ENCODE data around the gene MOSMO. TPM values are rescaled to one million over a fixed set of nuclear protein-coding genes. Genes with fewer than 3 reads are reported as not detected.

MOSMO gene
- total RNA-seq, 2 donors from 2014 or later, result 16.1 to 33.6 TPM

DNA sequence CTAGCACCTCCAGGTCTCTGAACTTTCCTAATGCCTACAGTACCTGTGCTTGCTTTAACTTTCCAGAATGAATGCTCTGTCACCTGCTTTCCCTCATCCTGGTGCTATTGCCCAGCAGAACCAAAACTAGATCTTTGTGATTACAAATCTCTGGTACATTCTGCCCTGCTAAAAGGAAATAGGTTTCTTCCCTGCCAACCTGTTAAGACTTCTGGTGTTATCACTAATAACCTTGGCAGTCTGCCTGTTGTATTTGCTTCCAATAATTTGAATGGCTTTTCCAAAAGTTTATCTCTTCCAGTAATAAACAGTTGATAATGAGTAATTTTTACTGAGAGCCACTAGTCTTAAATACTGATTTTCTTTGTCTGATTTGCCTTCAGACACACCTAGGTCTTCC lies 22.4 kb upstream of the MOSMO start:
- H3K9me3 ChIP-seq, result no peaks in the 10 kb centered on the region
- no peak overlapping the region for H3K4me3 ChIP-seq
- H3K27ac ChIP-seq, result no peak overlapping the region
- ATAC-seq (ENCODE audit: insufficient number of reproducible peaks, low FRiP score, low read depth) (no peak), DNase-seq (ENCODE audit: low spot score) (no peak)
- no peaks in the 10 kb centered on the region for H3K27me3 ChIP-seq (replicated peaks; ENCODE audit: insufficient read depth)
- peaks cover 38% of the 10 kb centered on the region for H3K36me3 ChIP-seq
- peaks cover 5 to 12% of the 10 kb centered on the region in 2 donors for H3K4me1 ChIP-seq (ENCODE audit: control insufficient read depth in 1 of 2, low read depth in 2 of 2)
- TF ChIP-seq, protein P1, sequence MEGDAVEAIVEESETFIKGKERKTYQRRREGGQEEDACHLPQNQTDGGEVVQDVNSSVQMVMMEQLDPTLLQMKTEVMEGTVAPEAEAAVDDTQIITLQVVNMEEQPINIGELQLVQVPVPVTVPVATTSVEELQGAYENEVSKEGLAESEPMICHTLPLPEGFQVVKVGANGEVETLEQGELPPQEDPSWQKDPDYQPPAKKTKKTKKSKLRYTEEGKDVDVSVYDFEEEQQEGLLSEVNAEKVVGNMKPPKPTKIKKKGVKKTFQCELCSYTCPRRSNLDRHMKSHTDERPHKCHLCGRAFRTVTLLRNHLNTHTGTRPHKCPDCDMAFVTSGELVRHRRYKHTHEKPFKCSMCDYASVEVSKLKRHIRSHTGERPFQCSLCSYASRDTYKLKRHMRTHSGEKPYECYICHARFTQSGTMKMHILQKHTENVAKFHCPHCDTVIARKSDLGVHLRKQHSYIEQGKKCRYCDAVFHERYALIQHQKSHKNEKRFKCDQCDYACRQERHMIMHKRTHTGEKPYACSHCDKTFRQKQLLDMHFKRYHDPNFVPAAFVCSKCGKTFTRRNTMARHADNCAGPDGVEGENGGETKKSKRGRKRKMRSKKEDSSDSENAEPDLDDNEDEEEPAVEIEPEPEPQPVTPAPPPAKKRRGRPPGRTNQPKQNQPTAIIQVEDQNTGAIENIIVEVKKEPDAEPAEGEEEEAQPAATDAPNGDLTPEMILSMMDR (IDR thresholded peaks at IDR 0.05), result no peak

DNA sequence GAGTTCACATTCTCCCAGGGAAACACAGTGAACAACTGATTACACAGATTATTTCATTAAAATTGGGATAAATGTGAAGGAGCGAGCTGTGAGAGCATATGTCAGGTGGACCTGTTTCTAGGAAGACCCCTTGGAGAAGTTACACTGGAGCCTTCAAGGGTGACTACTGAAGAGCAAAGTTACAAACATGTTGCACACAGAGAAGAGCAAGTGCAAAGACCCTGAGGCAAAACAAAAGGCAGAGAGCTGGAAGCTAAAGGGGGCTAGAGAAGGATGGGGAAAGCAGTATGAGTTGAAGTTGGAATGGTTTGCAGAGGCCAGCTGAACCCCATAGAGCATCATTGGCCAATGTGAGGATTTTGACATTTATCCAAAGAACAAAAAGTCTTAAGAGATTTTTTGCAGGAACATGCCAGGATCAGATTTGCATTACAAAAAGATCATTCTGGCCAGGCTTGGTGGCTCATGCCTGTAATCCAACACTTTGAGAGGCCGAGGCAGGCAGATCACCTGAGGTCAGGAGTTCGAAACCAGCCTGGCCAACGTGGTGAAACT lies 21.1 kb upstream of the MOSMO start:
- Histone ChIP-seq H3K9me3 (no peaks in the 10 kb centered on the region), H3K36me3 (peaks cover 25% of the 10 kb centered on the region), H3K27ac (no peak overlapping the region), H3K4me1 (ENCODE audit: control insufficient read depth in 1 of 2, low read depth in 2 of 2) (peaks cover 5 to 12% of the 10 kb centered on the region in 2 donors), H3K4me3 (no peak overlapping the region), H3K27me3 (replicated peaks; ENCODE audit: insufficient read depth) (no peaks in the 10 kb centered on the region)
- no peak for ATAC-seq (ENCODE audit: insufficient number of reproducible peaks, low FRiP score, low read depth)
- DNase-seq (ENCODE audit: low spot score), result no peak
- TF ChIP-seq, protein P1 (IDR thresholded peaks at IDR 0.05), result no peak

DNA sequence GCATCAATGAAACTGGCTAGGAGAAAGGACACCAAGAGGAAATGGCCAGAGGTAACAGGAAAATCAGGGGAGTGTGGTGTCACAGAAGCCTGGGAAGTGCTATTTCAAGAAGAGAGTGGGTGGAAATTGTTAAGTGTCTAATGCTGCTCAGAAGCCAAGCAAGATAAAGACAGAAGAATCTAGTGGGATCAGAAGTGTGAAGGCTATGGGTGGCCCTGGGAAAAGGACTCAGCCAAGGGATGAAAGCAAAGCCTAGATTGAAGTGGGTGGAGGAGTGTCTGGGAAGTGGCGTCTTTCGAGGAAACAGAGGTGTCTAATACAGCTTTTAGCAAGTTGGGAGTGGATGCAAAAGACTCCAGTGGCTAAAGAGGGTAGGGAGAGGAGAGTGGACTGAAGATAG lies 20.4 kb upstream of the MOSMO start:
- H3K4me3 ChIP-seq, result no peak overlapping the region
- no peak overlapping the region for H3K27ac ChIP-seq
- DNase-seq (ENCODE audit: low spot score) (no peak), ATAC-seq (ENCODE audit: insufficient number of reproducible peaks, low FRiP score, low read depth) (no peak)
- no peaks in the 10 kb centered on the region for H3K9me3 ChIP-seq
- peaks cover 19% of the 10 kb centered on the region for H3K36me3 ChIP-seq
- H3K4me1 ChIP-seq (ENCODE audit: control insufficient read depth in 1 of 2, low read depth in 2 of 2), result peaks cover 5 to 12% of the 10 kb centered on the region in 2 donors
- no peaks in the 10 kb centered on the region for H3K27me3 ChIP-seq (replicated peaks; ENCODE audit: insufficient read depth)
- TF ChIP-seq, protein P1 (IDR thresholded peaks at IDR 0.05), result no peak

DNA sequence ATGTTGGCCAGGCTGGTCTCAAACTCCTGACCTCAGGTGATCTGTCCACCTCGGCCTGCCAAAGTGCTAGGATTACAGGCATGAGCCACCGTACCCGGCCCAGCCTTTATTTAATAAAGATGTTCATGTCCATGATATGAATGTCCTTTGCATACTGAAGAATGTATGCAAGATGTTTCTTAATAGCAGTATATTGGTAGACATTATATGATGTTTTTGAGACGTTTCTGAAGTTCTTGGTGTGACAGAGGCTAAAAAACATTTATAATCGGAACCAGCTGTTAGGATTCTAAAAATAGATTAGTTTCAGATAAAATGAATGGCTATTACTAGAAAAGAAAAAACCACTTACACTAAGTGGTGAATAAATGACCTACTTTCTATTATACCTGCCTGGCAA lies 18.8 kb upstream of the MOSMO start:
- H3K36me3 ChIP-seq, result peaks cover 7% of the 10 kb centered on the region
- H3K27me3 ChIP-seq (replicated peaks; ENCODE audit: insufficient read depth), result no peaks in the 10 kb centered on the region
- peaks cover 5 to 12% of the 10 kb centered on the region in 2 donors for H3K4me1 ChIP-seq (ENCODE audit: control insufficient read depth in 1 of 2, low read depth in 2 of 2)
- H3K27ac ChIP-seq, result no peak overlapping the region
- TF ChIP-seq, protein P1 (IDR thresholded peaks at IDR 0.05), result no peak
- H3K9me3 ChIP-seq, result no peaks in the 10 kb centered on the region
- DNase-seq (ENCODE audit: low spot score) (no peak), ATAC-seq (ENCODE audit: insufficient number of reproducible peaks, low FRiP score, low read depth) (no peak)
- H3K4me3 ChIP-seq, result no peak overlapping the region

DNA sequence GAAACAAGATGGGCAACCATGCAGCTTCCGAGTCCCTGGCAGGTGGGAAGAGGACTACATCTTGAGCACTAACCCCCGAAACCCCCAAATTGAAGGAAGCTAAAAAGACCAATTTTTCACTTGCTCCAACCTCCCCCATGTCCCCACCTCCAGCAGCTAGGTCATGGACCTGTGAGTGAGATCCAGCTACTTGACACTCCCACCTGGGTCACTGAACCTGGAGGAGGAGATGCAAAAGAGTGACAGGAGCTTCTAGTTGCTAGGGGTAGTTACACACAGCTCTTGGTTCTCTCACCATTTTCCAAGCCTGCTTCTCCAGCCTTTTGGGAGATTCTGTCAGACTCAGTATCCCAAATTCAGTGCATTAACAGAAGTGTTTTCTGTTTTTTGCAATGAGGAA lies 18.2 kb upstream of the MOSMO start:
- no peak for DNase-seq (ENCODE audit: low spot score)
- peaks cover 5 to 12% of the 10 kb centered on the region in 2 donors for H3K4me1 ChIP-seq (ENCODE audit: control insufficient read depth in 1 of 2, low read depth in 2 of 2)
- no peaks in the 10 kb centered on the region for H3K9me3 ChIP-seq
- ATAC-seq (ENCODE audit: insufficient number of reproducible peaks, low FRiP score, low read depth), result no peak
- TF ChIP-seq, protein P1 (IDR thresholded peaks at IDR 0.05), result no peak
- no peak overlapping the region for H3K27ac ChIP-seq
- H3K4me3 ChIP-seq, result no peak overlapping the region
- no peaks in the 10 kb centered on the region for H3K27me3 ChIP-seq (replicated peaks; ENCODE audit: insufficient read depth)
- peaks cover under 1% of the 10 kb centered on the region for H3K36me3 ChIP-seq

Measured in thoracic aorta (tissue), 2 donors.